ENCODE results near the gene AOC3.
"Not testable (repeated sequence)": the region's sequence is repeated elsewhere in the genome, so short reads cannot be mapped to it uniquely, and the experiment has no call there.

AOC3 gene

GRCh38 chr17:42891539-42892152 lies 40.6 kb downstream of the AOC3 start:
- no peak for DNase-seq (ENCODE audit: low spot score)

- DNase-seq (ENCODE audit: low spot score): no peak
Observed at GRCh38 chr17:42893359-42893758, 42.4 kb downstream of the AOC3 start.

- DNase-seq (ENCODE audit: low spot score): no peak
Observed at GRCh38 chr17:42894283-42895184, 43.5 kb downstream of the AOC3 start.

GRCh38 chr17:42895185-42895555 lies 44.2 kb downstream of the AOC3 start:
- DNase-seq (ENCODE audit: low spot score): no peak

- DNase-seq (ENCODE audit: low spot score): no peak
Observed at GRCh38 chr17:42898147-42898811, 47.3 kb downstream of the AOC3 start.

- not testable (repeated sequence) for DNase-seq (ENCODE audit: low spot score)
Observed at GRCh38 chr17:42899981-42900380, 49.0 kb downstream of the AOC3 start.

- no peak for DNase-seq (ENCODE audit: low spot score)
Observed at GRCh38 chr17:42900460-42901331, 49.7 kb downstream of the AOC3 start, which contains the start of gene G6PC1. TSS of gene G6PC1 (plus strand) at chr17:42900799. CDS start at chr17:42900877, 78 bp downstream.

- no peak for DNase-seq (ENCODE audit: low spot score)
Observed at GRCh38 chr17:42901535-42902229, 50.7 kb downstream of the AOC3 start.

- no peak for DNase-seq (ENCODE audit: low spot score)
Observed at GRCh38 chr17:42904110-42904469, 53.1 kb downstream of the AOC3 start.

- DNase-seq (ENCODE audit: low spot score): no peak
Observed at GRCh38 chr17:42906772-42907446, 55.9 kb downstream of the AOC3 start.

All from putamen (tissue), 1 donor.